ENCODE data around the gene SERINC5. TPM values are rescaled to one million over a fixed set of nuclear protein-coding genes. Genes with fewer than 3 reads are reported as not detected.

Gene SERINC5
- total RNA-seq, 2 donors from 2014 or later: 134 to 183 TPM

GRCh38 chr5:80231693-80232092 lies 24.2 kb downstream of the SERINC5 start:
- H3K27ac ChIP-seq (ENCODE audit: low read depth, low read length): no peak overlapping the region
- no peaks in the 10 kb centered on the region for H3K9me3 Mint-ChIP-seq

DNA sequence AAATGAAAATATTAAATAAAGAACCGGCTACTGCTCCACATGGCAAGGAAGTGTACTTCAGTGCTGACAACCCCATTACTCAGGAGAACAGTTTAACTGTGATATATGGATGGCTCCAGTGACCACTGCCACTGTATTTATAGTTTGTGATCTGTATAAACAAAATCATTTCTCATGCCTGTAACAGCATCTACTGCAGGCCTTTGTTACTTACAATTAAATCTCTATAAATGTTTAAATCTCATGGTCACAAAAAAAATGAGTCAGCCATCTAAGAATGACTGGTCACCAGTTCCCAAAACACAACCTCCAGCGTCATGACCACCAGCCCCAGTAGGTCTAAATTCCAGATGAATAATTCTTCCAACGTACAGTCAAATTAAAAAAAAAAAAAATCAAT lies 24.6 kb downstream of the SERINC5 start:
- Histone ChIP-seq H3K4me3 (ENCODE audit: low read length) (no peak overlapping the region), H3K36me3 (ENCODE audit: control insufficient read depth, insufficient read depth, low read length) (peaks cover 39% of the 10 kb centered on the region), H3K27ac (ENCODE audit: low read depth, low read length) (no peak overlapping the region), H3K27me3 (ENCODE audit: control insufficient read depth, insufficient read depth, low read length, poor library complexity, severe bottlenecking) (no peaks in the 10 kb centered on the region), H3K9ac (ENCODE audit: extremely low read depth, low read length, poor library complexity, severe bottlenecking) (no peak overlapping the region), H3K9me3 (ENCODE audit: control insufficient read depth, low read length) (no peaks in the 10 kb centered on the region), H3K4me1 (ENCODE audit: control insufficient read depth, insufficient read depth, low read length) (no peaks in the 10 kb centered on the region)
- Mint-ChIP-seq H3K27me3 (ENCODE audit: insufficient read depth) (no peaks in the 10 kb centered on the region), H3K9me3 (no peaks in the 10 kb centered on the region), H3K36me3 (ENCODE audit: low read depth) (peaks cover 17% of the 10 kb centered on the region), H3K4me1 (peaks cover 27% of the 10 kb centered on the region), H3K27ac (peak overlapping the region; percentile 15), H3K4me3 (no peak overlapping the region)
- WGBS, 2 experiments (ENCODE audit: insufficient coverage in 1 of 2, insufficient read length in 1 of 2): 90 to 94% methylated on average over 2 to 3 of the region's 3 CpGs
- no peak for DNase-seq
- no peak for TF ChIP-seq CTCF (conservative IDR thresholded peaks at IDR 0.05)

More at GRCh38 chr5:80231693-80232092, 24.2 kb downstream of the SERINC5 start:
- no peak for DNase-seq
- Histone ChIP-seq H3K9me3 (ENCODE audit: control insufficient read depth, low read length) (no peaks in the 10 kb centered on the region), H3K4me3 (ENCODE audit: low read length) (no peak overlapping the region), H3K27me3 (ENCODE audit: control insufficient read depth, insufficient read depth, low read length, poor library complexity, severe bottlenecking) (no peaks in the 10 kb centered on the region), H3K4me1 (ENCODE audit: control insufficient read depth, insufficient read depth, low read length) (no peaks in the 10 kb centered on the region), H3K9ac (ENCODE audit: extremely low read depth, low read length, poor library complexity, severe bottlenecking) (no peak overlapping the region), H3K36me3 (ENCODE audit: control insufficient read depth, insufficient read depth, low read length) (peaks cover 36% of the 10 kb centered on the region)
- Mint-ChIP-seq H3K36me3 (ENCODE audit: low read depth) (peaks cover 20% of the 10 kb centered on the region), H3K4me1 (peaks cover 27% of the 10 kb centered on the region), H3K27me3 (ENCODE audit: insufficient read depth) (no peaks in the 10 kb centered on the region), H3K27ac (peak overlapping the region; percentile 15), H3K4me3 (no peak overlapping the region)
- WGBS, 2 experiments (ENCODE audit: insufficient coverage in 1 of 2, insufficient read length in 1 of 2): 100% methylated on average over 1 of the region's 1 CpG; no CpG with 5 or more reads in 1 of the 2 experiments
- TF ChIP-seq CTCF (conservative IDR thresholded peaks at IDR 0.05): no peak

DNA sequence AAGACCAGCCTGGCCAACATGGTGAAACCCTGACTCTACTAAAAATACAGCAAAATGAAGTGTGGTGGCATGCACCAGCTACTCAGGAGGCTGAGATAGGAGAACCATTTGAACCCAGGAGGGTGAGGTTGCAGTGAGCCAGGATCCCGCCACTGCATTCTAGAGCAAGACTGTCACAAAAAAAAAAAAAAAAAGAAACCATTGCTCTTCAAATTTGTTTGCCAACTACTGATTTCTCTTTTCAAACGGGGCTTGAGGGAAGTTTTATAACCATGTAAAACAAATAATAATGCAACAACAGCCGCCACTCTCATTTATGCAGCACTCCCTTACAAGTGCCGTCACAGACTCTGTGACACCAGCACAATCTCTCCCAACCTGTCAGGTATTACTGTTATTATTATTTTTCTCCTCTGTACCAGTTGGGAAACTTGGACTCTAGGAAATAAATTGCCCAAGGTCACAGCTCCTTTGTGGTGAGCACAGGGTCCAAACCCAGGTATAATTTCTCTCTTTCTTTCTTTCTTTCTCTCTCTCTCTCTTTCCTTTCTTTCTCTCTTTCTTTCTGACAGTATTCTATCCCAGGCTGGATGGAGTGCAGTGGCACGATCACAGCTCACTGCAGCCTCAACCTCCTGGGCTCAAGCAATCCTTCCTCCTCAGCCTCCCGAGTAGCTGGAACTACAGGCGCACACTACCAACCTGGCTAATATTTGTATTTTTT lies 25.4 kb downstream of the SERINC5 start:
- WGBS, 2 experiments (ENCODE audit: insufficient coverage in 1 of 2, insufficient read length in 1 of 2): 87 to 89% methylated on average over 3 to 7 of the region's 7 CpGs
- H3K9me3 Mint-ChIP-seq: no peaks in the 10 kb centered on the region
- peaks cover 11% of the 10 kb centered on the region for H3K36me3 Mint-ChIP-seq (ENCODE audit: low read depth)
- no peak for DNase-seq
- H3K27me3 Mint-ChIP-seq (ENCODE audit: insufficient read depth): no peaks in the 10 kb centered on the region
- Histone ChIP-seq H3K4me3 (ENCODE audit: low read length) (no peak overlapping the region), H3K9me3 (ENCODE audit: control insufficient read depth, low read length) (no peaks in the 10 kb centered on the region), H3K27me3 (ENCODE audit: control insufficient read depth, insufficient read depth, low read length, poor library complexity, severe bottlenecking) (no peaks in the 10 kb centered on the region), H3K36me3 (ENCODE audit: control insufficient read depth, insufficient read depth, low read length) (peaks cover 38% of the 10 kb centered on the region), H3K27ac (ENCODE audit: low read depth, low read length) (no peak overlapping the region), H3K4me1 (ENCODE audit: control insufficient read depth, insufficient read depth, low read length) (no peaks in the 10 kb centered on the region), H3K9ac (ENCODE audit: extremely low read depth, low read length, poor library complexity, severe bottlenecking) (no peak overlapping the region)
- H3K4me1 Mint-ChIP-seq: peaks cover 27% of the 10 kb centered on the region
- H3K27ac Mint-ChIP-seq: peak overlapping the region; percentile 79
- no peak overlapping the region for H3K4me3 Mint-ChIP-seq
- no peak for TF ChIP-seq CTCF (conservative IDR thresholded peaks at IDR 0.05)

Data from endodermal cell (in vitro differentiated cells).